IPS DF 6.9 (cell line): ENCODE measurements around the gene CTNNBL1.
"Not testable (repeated sequence)": the region's sequence is repeated elsewhere in the genome, so short reads cannot be mapped to it uniquely, and the experiment has no call there.

Source experiments
- DNase-seq: peaks from one replicate; pipeline ENCODE4 v3.0.0-alpha.2; 2013; ENCODE audit warnings: low read depth, low spot score
- H3K27ac ChIP-seq: one replicate; pipeline ENCODE4 v1.5.1; 2013; ENCODE audit warnings: low read length, control low read depth
- H3K27me3 ChIP-seq: 2 replicates; pipeline ENCODE4 v1.6.1; 2013; ENCODE audit warnings: mild to moderate bottlenecking, low read length; ENCODE audit not compliant: control insufficient read depth, insufficient read depth
- H3K36me3 ChIP-seq: 2 replicates; pipeline ENCODE4 v1.6.1; 2013; ENCODE audit warnings: low read length; ENCODE audit not compliant: control insufficient read depth, insufficient read depth
- H3K4me1 ChIP-seq: 2 replicates; pipeline ENCODE4 v1.6.1; 2013; ENCODE audit warnings: low read length; ENCODE audit not compliant: control insufficient read depth, insufficient read depth
- H3K4me3 ChIP-seq: 2 replicates; pipeline ENCODE4 v1.5.1; 2013; ENCODE audit warnings: mild to moderate bottlenecking, low read length
- H3K9me3 ChIP-seq: 2 replicates; pipeline ENCODE4 v1.6.1; 2013; ENCODE audit warnings: low read length, inconsistent platforms; ENCODE audit not compliant: control insufficient read depth, insufficient read depth
- WGBS: extraction: QIAGEN DNeasy Blood & Tissue Kit; methylation state at CpG from one replicate; pipeline ENCODE4 v1.1.7; 2013; ENCODE audit warnings: mixed read lengths, missing lambda C conversion rate; ENCODE audit not compliant: insufficient read length, insufficient coverage; 5-methylcytosine and 5-hydroxymethylcytosine counted together

Gene CTNNBL1

GRCh38 chr20:37662308-37662707, 31.5 kb upstream of the CTNNBL1 start:
- H3K4me3 ChIP-seq = no peak overlapping the region
- no peaks in the 10 kb centered on the region for H3K4me1 ChIP-seq

DNA sequence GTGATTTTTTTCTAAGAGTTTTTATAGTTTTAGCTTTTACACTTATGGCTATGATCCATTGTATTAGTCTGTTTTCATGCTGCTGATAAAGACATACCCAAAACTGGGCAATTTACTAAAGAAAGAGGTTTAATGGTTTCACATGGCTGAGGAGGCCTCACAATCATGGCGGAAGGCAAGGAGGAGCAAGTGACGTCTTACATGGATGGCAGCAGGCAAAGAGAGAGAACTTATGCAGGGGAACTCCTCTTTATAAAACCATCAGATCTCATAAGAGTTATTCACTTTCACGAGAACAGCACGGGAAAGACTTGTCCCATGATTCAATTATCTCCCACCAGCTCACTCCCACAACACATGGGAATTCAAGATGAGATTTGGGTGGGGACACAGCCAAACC, 29.2 kb upstream of the CTNNBL1 start:
- WGBS = no CpG with 5 or more reads among the region's 4 CpGs

More at GRCh38 chr20:37662308-37662707, 31.5 kb upstream of the CTNNBL1 start:
- Histone ChIP-seq H3K36me3 (no peaks in the 10 kb centered on the region), H3K27me3 (no peaks in the 10 kb centered on the region), H3K27ac (no peak overlapping the region), H3K9me3 (no peaks in the 10 kb centered on the region)
- WGBS = no CpG with 5 or more reads among the region's 3 CpGs
- no peak for DNase-seq

DNA sequence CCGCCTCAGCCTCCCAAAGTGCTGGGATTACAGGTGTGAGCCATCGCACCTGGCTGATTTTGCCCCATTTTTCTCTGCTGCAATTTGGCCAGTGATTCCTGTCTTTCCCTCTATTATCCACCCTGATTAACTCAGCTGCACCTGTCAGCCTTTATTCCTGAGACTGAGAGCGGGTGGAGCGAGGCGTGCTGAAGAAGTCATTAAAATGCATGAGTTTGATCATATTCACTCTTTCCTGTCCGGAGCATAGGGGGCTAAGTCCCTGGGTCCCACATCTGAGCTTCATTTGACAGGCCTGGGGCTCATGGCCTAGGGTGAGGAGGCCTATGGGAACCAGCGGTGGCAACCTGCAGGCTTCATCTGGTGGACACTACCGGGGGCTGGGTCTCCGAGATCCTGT, 25.7 kb upstream of the CTNNBL1 start:
- Histone ChIP-seq H3K4me3 (no peak overlapping the region), H3K27me3 (no peaks in the 10 kb centered on the region), H3K27ac (no peak overlapping the region), H3K4me1 (no peaks in the 10 kb centered on the region; the same call in 1 of the 2 replicates), H3K9me3 (no peaks in the 10 kb centered on the region), H3K36me3 (no peaks in the 10 kb centered on the region)
- DNase-seq = no peak
- no CpG with 5 or more reads among the region's 9 CpGs for WGBS

More for the DNA sequence above, 29.2 kb upstream of the CTNNBL1 start:
- not testable (repeated sequence) for H3K4me3 ChIP-seq, H3K36me3 ChIP-seq, H3K4me1 ChIP-seq, DNase-seq, H3K27ac ChIP-seq, H3K9me3 ChIP-seq, H3K27me3 ChIP-seq

- H3K36me3 ChIP-seq = no peaks in the 10 kb centered on the region
- H3K4me3 ChIP-seq = no peak overlapping the region
- DNase-seq = no peak
- H3K27ac ChIP-seq = no peak overlapping the region
- no peaks in the 10 kb centered on the region; the same call in 1 of the 2 replicates for H3K4me1 ChIP-seq
- no CpG with 5 or more reads among the region's 2 CpGs for WGBS
- H3K9me3 ChIP-seq = no peaks in the 10 kb centered on the region
- no peaks in the 10 kb centered on the region for H3K27me3 ChIP-seq
Measured at GRCh38 chr20:37669062-37669772, 24.6 kb upstream of the CTNNBL1 start.

- H3K27ac ChIP-seq = no peak overlapping the region
Measured at GRCh38 chr20:37669773-37670236, 24.0 kb upstream of the CTNNBL1 start.

GRCh38 chr20:37670351-37670791, 23.5 kb upstream of the CTNNBL1 start:
- H3K27me3 ChIP-seq = no peaks in the 10 kb centered on the region
- H3K4me3 ChIP-seq = no peak overlapping the region
- DNase-seq = no peak
- no peaks in the 10 kb centered on the region; the same call in 1 of the 2 replicates for H3K4me1 ChIP-seq
- no peak overlapping the region for H3K27ac ChIP-seq
- no CpG with 5 or more reads among the region's 18 CpGs for WGBS
- no peaks in the 10 kb centered on the region for H3K36me3 ChIP-seq
- H3K9me3 ChIP-seq = no peaks in the 10 kb centered on the region

More at GRCh38 chr20:37669773-37670236, 24.0 kb upstream of the CTNNBL1 start:
- no CpG with 5 or more reads among the region's 12 CpGs for WGBS
- no peaks in the 10 kb centered on the region for H3K9me3 ChIP-seq
- H3K27me3 ChIP-seq = no peaks in the 10 kb centered on the region
- no peaks in the 10 kb centered on the region; the same call in 1 of the 2 replicates for H3K4me1 ChIP-seq
- DNase-seq = no peak
- H3K4me3 ChIP-seq = no peak overlapping the region
- H3K36me3 ChIP-seq = no peaks in the 10 kb centered on the region

GRCh38 chr20:37672143-37672542, 21.7 kb upstream of the CTNNBL1 start:
- Histone ChIP-seq H3K9me3 (no peaks in the 10 kb centered on the region), H3K27me3 (no peaks in the 10 kb centered on the region), H3K36me3 (no peaks in the 10 kb centered on the region), H3K27ac (no peak overlapping the region), H3K4me1 (no peaks in the 10 kb centered on the region; the same call in 1 of the 2 replicates), H3K4me3 (no peak overlapping the region)
- no CpG with 5 or more reads among the region's 3 CpGs for WGBS
- DNase-seq = no peak

DNA sequence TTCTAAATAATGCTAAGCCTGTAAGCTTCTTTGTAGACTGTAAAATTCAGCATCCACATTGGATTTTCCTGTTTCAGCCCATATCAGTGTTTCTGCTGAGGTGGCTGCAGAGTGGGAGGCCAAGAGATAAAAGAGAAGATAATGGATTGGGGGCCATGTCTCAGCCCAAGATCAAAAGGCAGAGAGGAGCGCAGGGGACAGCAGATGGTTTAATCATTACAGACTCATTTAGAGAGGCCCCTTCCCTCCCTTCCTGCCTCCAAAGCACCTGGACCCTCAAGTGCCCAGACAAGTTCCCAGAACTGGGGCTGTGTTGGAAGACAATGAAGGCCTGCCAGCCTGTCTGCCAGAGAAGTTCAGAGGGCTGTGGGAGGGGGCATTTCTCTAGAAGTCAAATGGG, 20.4 kb upstream of the CTNNBL1 start:
- no CpG with 5 or more reads among the region's 1 CpG for WGBS

DNA sequence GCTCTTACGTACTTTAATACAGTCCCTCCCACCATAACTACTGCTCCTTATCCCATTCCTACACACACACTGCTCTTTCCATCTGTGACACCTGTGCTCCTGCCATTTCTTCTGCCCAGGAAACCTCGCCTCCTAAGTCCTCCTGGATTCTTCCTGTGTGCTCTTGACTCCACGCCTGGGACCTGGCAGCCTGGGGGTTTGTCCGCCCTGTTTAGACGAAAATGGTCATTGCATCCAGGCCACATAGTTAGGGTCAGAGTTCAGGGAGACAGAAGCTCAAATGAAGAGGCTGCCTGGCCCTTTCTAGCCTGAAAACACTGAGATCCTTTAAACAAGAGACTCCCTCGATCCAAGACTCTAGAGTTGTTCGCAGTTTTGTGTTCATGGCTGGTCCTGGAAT, 17.4 kb upstream of the CTNNBL1 start:
- Histone ChIP-seq H3K27me3 (no peaks in the 10 kb centered on the region), H3K4me3 (no peak overlapping the region), H3K9me3 (no peaks in the 10 kb centered on the region), H3K27ac (no peak overlapping the region), H3K36me3 (no peaks in the 10 kb centered on the region), H3K4me1 (no peaks in the 10 kb centered on the region)
- no CpG with 5 or more reads among the region's 7 CpGs for WGBS
- no peak for DNase-seq

More for the DNA sequence above, 20.4 kb upstream of the CTNNBL1 start:
- no peaks in the 10 kb centered on the region for H3K36me3 ChIP-seq
- no peak overlapping the region for H3K4me3 ChIP-seq
- H3K27me3 ChIP-seq = no peaks in the 10 kb centered on the region
- no peaks in the 10 kb centered on the region for H3K9me3 ChIP-seq
- H3K27ac ChIP-seq = no peak overlapping the region
- H3K4me1 ChIP-seq = no peaks in the 10 kb centered on the region; the same call in 1 of the 2 replicates
- no peak for DNase-seq

- Histone ChIP-seq H3K4me1 (no peaks in the 10 kb centered on the region), H3K4me3 (no peak overlapping the region), H3K27ac (no peak overlapping the region), H3K36me3 (no peaks in the 10 kb centered on the region), H3K9me3 (no peaks in the 10 kb centered on the region), H3K27me3 (no peaks in the 10 kb centered on the region)
- no CpG with 5 or more reads among the region's 11 CpGs for WGBS
- DNase-seq = no peak
Measured at GRCh38 chr20:37677969-37678861, 15.6 kb upstream of the CTNNBL1 start.
